MM.1S (cell line): ENCODE results near the gene DYNLRB1.
"Not testable (repeated sequence)": the region's sequence is repeated elsewhere in the genome, so short reads cannot be mapped to it uniquely, and the experiment has no call there.

Source experiments
- DNase-seq: peaks from one replicate; pipeline ENCODE4 v3.0.0-alpha.2; 2015
- H2AFZ ChIP-seq: fragments of 300-600 bp; sonication (generic); 2 replicates; pipeline ENCODE4 v1.6.0; 2016; ENCODE audit warnings: antibody characterized with exemption, low read length
- H3F3A ChIP-seq: fragments of 300-600 bp; sonication (generic); 2 replicates; pipeline ENCODE4 v1.6.1; 2016; ENCODE audit warnings: mild to moderate bottlenecking, antibody characterized with exemption, low read length, moderate library complexity, mixed read lengths; ENCODE audit not compliant: insufficient read depth
- H3K27ac ChIP-seq: fragments of 300-600 bp; sonication (generic); 2 replicates; pipeline ENCODE4 v1.5.1; 2016; ENCODE audit warnings: mild to moderate bottlenecking, low read length
- H3K27me3 ChIP-seq: fragments of 300-600 bp; sonication (generic); replicated peaks from 2 replicates; pipeline ENCODE4 v1.6.0; 2016; ENCODE audit warnings: low read length; ENCODE audit not compliant: insufficient read depth
- H3K36me3 ChIP-seq: fragments of 300-600 bp; sonication (generic); replicated peaks from 2 replicates; pipeline ENCODE4 v1.6.1; 2016; ENCODE audit warnings: mild to moderate bottlenecking, low read length, mixed read lengths; ENCODE audit not compliant: insufficient read depth
- H3K4me1 ChIP-seq: fragments of 300-600 bp; sonication (generic); 2 replicates; pipeline ENCODE4 v1.6.1; 2016; ENCODE audit warnings: low read length, mixed read lengths
- H3K4me2 ChIP-seq: fragments of 300-600 bp; sonication (generic); 2 replicates; pipeline ENCODE4 v1.6.0; 2016; ENCODE audit warnings: low read depth, low read length
- H3K4me3 ChIP-seq: fragments of 300-600 bp; sonication (generic); 2 replicates; pipeline ENCODE4 v1.5.1; 2016; ENCODE audit warnings: low read length, mixed read lengths
- H3K79me2 ChIP-seq: fragments of 300-600 bp; sonication (generic); 2 replicates; pipeline ENCODE4 v1.6.1; 2016; ENCODE audit warnings: mixed run types, low read length, mixed read lengths
- H3K9ac ChIP-seq: fragments of 300-600 bp; sonication (generic); 2 replicates; pipeline ENCODE4 v1.6.1; 2016; ENCODE audit warnings: low read length, mixed read lengths
- H3K9me2 ChIP-seq: fragments of 300-600 bp; sonication (generic); replicated peaks from 2 replicates; pipeline ENCODE4 v1.6.1; 2016; ENCODE audit warnings: mild to moderate bottlenecking, low read length, mixed read lengths; ENCODE audit not compliant: insufficient read depth
- H3K9me3 ChIP-seq: fragments of 300-600 bp; sonication (generic); replicated peaks from 2 replicates; pipeline ENCODE4 v1.6.1; 2016; ENCODE audit warnings: mild to moderate bottlenecking, low read length, mixed read lengths; ENCODE audit not compliant: insufficient read depth
- H4K20me1 ChIP-seq: fragments of 300-600 bp; sonication (generic); 2 replicates; pipeline ENCODE4 v1.6.1; 2016; ENCODE audit warnings: mild to moderate bottlenecking, low read length, moderate library complexity, mixed read lengths; ENCODE audit not compliant: insufficient read depth
- CTCF ChIP-seq: fragments of 300-600 bp; sonication (generic); IDR thresholded peaks from 2 replicates; pipeline ENCODE4 v1.5.1; 2016; ENCODE audit warnings: antibody characterized with exemption, low read length, mixed read lengths
- EZH2 ChIP-seq: fragments of 300-600 bp; sonication (generic); optimal IDR thresholded peaks from 2 replicates; pipeline ENCODE3; 2017; ENCODE audit warnings: low read depth, mild to moderate bottlenecking, antibody characterized with exemption, low read length, mixed read lengths
- EZH2phosphoT487 ChIP-seq: fragments of 300-600 bp; sonication (generic); IDR thresholded peaks from 2 replicates; pipeline ENCODE4 v1.6.1; 2018; ENCODE audit warnings: antibody characterized with exemption, low read length

The DYNLRB1 gene

GRCh38 chr20:34495307-34495706 lies 20.9 kb upstream of the DYNLRB1 start:
- Histone ChIP-seq H2AFZ (no peak overlapping the region), H3K9me3 (no peaks in the 10 kb centered on the region), H3K4me3 (no peak overlapping the region), H3K4me2 (no peak overlapping the region), H3F3A (0 out of 2 replicates have a peak, but pooled peaks cover 7% of the 10 kb centered on the region), H3K36me3 (peaks cover 15% of the 10 kb centered on the region), H3K27me3 (no peaks in the 10 kb centered on the region), H3K4me1 (no peaks in the 10 kb centered on the region), H3K9me2 (no peaks in the 10 kb centered on the region), H3K27ac (no peak overlapping the region), H4K20me1 (no peaks in the 10 kb centered on the region), H3K9ac (no peak overlapping the region), H3K79me2 (peaks cover 23% of the 10 kb centered on the region)
- TF ChIP-seq EZH2 (no peak), EZH2phosphoT487 (no peak), CTCF (no peak)
- no peak for DNase-seq

- Histone ChIP-seq H3K27me3 (no peaks in the 10 kb centered on the region), H3K4me2 (no peak overlapping the region), H3K9me2 (no peaks in the 10 kb centered on the region), H3F3A (0 out of 2 replicates have a peak, but pooled peaks cover 7% of the 10 kb centered on the region), H2AFZ (no peak overlapping the region), H3K4me3 (no peak overlapping the region), H3K4me1 (no peaks in the 10 kb centered on the region), H3K79me2 (peaks cover 26% of the 10 kb centered on the region), H3K9ac (no peak overlapping the region), H4K20me1 (no peaks in the 10 kb centered on the region), H3K9me3 (no peaks in the 10 kb centered on the region), H3K27ac (no peak overlapping the region), H3K36me3 (peaks cover 14% of the 10 kb centered on the region)
- no peak for DNase-seq
- TF ChIP-seq EZH2: no peak
- TF ChIP-seq EZH2phosphoT487: no peak
- TF ChIP-seq CTCF: no peak
Observed at GRCh38 chr20:34495916-34496315, 20.3 kb upstream of the DYNLRB1 start.

GRCh38 chr20:34497596-34497995 lies 18.6 kb upstream of the DYNLRB1 start:
- not testable (repeated sequence) for H3K9me3 ChIP-seq, H3K9me2 ChIP-seq, H3F3A ChIP-seq, H3K4me1 ChIP-seq, H2AFZ ChIP-seq, DNase-seq, H3K27me3 ChIP-seq, H3K4me2 ChIP-seq, H3K27ac ChIP-seq, H3K4me3 ChIP-seq, H4K20me1 ChIP-seq, H3K9ac ChIP-seq
- H3K79me2 ChIP-seq: peaks cover 27% of the 10 kb centered on the region
- H3K36me3 ChIP-seq: peaks cover 14% of the 10 kb centered on the region

GRCh38 chr20:34500823-34501222 lies 15.4 kb upstream of the DYNLRB1 start:
- Histone ChIP-seq H3K27ac (no peak overlapping the region), H3F3A (0 out of 2 replicates have a peak, but pooled peaks cover 7% of the 10 kb centered on the region), H3K36me3 (0 out of 2 replicates have a peak, but pooled peaks cover 3% of the 10 kb centered on the region), H3K4me2 (no peak overlapping the region), H3K79me2 (peaks cover 27% of the 10 kb centered on the region), H3K9me3 (no peaks in the 10 kb centered on the region), H3K9me2 (no peaks in the 10 kb centered on the region), H3K9ac (no peak overlapping the region), H3K4me1 (no peaks in the 10 kb centered on the region), H3K27me3 (no peaks in the 10 kb centered on the region), H3K4me3 (no peak overlapping the region), H4K20me1 (no peaks in the 10 kb centered on the region), H2AFZ (no peak overlapping the region)
- no peak for DNase-seq
- no peak for TF ChIP-seq EZH2
- TF ChIP-seq EZH2phosphoT487: no peak
- no peak for TF ChIP-seq CTCF
